ENCODE results near the gene ZBTB32.

Gene ZBTB32

GRCh38 chr19:35754370-35755130, 50.2 kb downstream of the ZBTB32 start:
- no peak for DNase-seq (ENCODE audit: low read depth)
- no peak overlapping the region for H3K4me3 ChIP-seq (ENCODE audit: low read depth, low read length)
- TF ChIP-seq CTCF (IDR thresholded peaks at IDR 0.05; ENCODE audit: low read depth, low read length, missing control alignments) = no peak

- no peak overlapping the region for H3K4me3 ChIP-seq (ENCODE audit: low read depth, low read length)
- no peak for DNase-seq (ENCODE audit: low read depth)
- no peak for TF ChIP-seq CTCF (IDR thresholded peaks at IDR 0.05; ENCODE audit: low read depth, low read length, missing control alignments)
Observed at GRCh38 chr19:35755131-35755549, 50.8 kb downstream of the ZBTB32 start.

GRCh38 chr19:35755550-35756376, 51.4 kb downstream of the ZBTB32 start:
- H3K4me3 ChIP-seq (ENCODE audit: low read depth, low read length) = no peak overlapping the region

GRCh38 chr19:35756377-35757230, 52.2 kb downstream of the ZBTB32 start, which contains the start of gene HSPB6:
HSPB6 (minus strand) TSS chr19:35757029; CDS start chr19:35757008, 21 bp downstream.
- no peak for TF ChIP-seq CTCF (IDR thresholded peaks at IDR 0.05; ENCODE audit: low read depth, low read length, missing control alignments)
- H3K4me3 ChIP-seq (ENCODE audit: low read depth, low read length) = peak within 1 kb of the TSS; percentile 68
- no peak for DNase-seq (ENCODE audit: low read depth)

More at GRCh38 chr19:35755550-35756376, 51.4 kb downstream of the ZBTB32 start:
- no peak for TF ChIP-seq CTCF (IDR thresholded peaks at IDR 0.05; ENCODE audit: low read depth, low read length, missing control alignments)
- DNase-seq (ENCODE audit: low read depth) = no peak

- no peak for DNase-seq (ENCODE audit: low read depth)
- H3K4me3 ChIP-seq (ENCODE audit: low read depth, low read length) = peak overlapping the region; percentile 68
- no peak for TF ChIP-seq CTCF (IDR thresholded peaks at IDR 0.05; ENCODE audit: low read depth, low read length, missing control alignments)
Observed at GRCh38 chr19:35757231-35757748, 52.9 kb downstream of the ZBTB32 start.

All from GM12864 (cell line).